Activated gamma-delta T cell treated with anti-CD3 and anti-CD28 coated beads, Interleukin-2, amount 50 U/mL, for 16 hours (primary cell): ENCODE results near the gene FAM222B.
A peak's percentile ranks its signal among the peaks of the same experiment; 100 is the strongest.
"Not testable (repeated sequence)": the region's sequence is repeated elsewhere in the genome, so short reads cannot be mapped to it uniquely, and the experiment has no call there.

Experiments used
- DNase-seq: peaks from one replicate; pipeline ENCODE4 v3.0.0-alpha.2; 2020; ENCODE audit warnings: low read depth

FAM222B gene

DNA sequence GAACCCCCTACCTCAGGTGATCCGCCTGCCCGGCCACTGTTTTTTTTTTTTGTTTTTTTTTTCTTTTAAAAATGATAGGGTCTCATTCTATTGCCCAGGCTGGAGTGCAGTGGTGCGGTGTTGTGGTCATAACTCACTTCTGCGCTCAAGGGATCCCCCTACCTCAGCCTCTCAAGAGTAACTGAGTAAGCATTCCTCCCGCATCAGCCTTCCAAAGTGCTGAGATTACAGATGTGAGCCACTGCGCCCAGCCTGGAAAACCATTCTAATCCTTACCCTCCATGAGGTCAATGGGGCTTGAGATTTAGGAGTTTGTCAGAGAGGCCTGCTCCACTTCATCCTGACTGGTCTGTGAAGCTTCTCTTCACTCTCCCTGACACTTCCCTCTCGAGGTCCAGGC, 24.7 kb upstream of the FAM222B start:
- DNase-seq: no peak

DNA sequence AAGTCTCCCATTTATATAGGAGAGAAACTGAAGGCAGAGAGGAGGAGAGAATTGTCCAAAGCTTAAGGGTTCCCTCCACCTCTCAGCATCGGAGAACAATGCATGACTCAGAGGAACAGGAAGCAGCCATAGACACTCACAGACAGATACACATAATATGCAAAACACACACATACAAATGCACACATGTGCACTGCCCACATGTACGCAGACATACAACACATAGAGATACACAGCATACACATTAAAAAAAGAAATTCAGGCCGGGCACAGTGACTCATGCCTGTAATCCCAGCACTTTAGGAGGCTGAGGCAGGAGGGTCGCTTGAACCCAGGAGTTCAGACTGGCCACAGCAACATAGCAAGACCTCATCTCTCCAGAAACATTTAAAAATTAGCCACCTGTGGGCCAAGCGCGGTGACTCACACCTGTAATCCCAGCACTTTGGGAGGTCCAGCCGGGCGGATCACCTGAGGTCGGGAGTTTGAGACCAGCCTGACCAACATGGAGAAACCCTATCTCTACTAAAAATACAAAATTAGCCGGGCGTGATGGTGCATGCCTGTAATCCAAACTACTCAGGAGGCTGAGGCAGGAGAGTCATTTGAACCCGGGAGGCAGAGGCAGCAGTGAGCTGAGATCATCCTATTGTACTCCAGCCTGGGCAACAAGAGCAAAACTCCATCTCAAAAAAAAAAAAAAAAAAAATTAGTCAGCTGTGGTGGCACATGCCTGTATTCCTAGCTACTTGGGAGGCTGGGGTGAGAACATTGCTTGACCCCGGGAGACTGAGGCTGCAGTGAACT, 23.6 kb upstream of the FAM222B start:
- no peak for DNase-seq

DNA sequence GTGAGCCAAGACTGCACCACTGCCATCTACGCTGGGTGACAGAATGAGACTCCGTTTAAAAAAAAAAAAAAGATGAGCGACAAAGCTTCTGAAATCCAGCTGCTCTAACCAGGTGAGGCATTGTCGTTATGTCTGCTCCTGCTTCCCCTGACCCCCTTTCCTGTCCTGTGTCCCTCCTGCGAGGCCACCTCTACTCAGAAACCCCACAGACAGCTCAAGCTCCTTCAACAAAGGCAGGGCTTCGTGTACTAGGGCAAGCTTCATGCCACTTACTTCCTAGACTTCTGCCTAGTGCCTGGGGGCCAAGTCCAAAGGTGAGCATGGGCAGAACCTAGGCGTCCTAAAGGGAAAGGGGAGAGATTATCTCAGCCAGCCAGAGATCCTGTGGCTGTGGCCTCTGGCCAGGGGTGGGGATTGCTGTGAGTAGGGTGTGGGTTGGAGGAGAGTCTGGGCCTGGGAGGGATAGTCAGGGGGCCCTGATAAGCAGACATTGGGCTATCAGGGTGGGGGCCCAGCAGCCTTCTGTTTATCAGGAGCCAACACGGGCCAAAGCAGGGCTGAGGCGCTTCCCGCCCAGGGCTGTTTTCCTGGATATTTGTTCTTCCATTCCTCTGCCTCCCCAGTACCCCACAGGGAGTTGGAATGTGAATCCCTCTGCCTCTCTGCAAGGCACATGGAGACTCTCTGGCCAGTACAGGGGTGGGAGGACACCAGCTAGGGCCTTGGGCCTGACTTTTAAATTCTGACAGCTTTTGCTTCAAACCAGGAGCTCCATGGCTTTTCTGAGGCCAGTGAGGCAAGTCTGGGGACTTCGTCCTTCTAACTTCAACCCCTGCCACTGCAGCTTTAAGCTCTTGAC, 22.6 kb upstream of the FAM222B start:
- DNase-seq: no peak

DNA sequence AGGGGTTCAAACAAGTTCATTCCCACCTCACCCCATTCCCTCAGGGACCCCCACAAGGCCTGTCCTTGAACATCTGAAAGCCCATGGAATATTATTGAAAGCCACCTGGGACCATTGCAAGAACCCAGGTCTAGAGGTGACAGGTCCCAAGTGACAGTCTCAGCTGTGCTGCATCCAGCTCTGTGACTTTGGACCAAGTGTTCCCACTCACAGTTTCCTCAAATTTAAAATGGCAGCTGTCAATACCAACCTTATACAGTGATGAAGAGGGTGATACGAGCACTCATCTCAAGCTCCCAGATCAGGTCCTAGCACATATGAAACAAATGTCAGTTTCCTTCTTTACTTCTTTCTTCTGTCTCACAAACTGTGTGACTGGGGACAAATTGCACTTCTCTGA, 21.4 kb upstream of the FAM222B start:
- DNase-seq: no peak

DNA sequence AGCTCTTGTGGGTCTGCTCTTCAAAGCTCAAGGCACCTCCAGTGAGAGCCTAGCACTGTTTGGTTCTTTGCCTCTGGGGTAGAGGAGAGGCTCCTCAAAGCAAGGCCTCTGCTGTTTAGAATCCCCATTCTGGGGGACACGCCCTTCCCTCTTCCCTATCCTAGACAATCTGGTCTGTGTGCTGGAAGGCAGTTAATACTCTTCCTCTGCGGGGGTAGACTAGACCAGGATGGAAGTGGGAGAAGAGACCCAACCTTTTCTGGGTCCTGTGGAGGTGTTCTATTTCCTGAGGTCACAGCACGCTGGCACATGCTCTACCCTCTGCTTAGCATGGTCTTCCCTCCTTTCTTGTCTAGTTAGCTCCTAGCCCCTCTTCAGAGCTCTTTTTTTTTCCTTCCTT, 20.0 kb upstream of the FAM222B start:
- DNase-seq: no peak

DNA sequence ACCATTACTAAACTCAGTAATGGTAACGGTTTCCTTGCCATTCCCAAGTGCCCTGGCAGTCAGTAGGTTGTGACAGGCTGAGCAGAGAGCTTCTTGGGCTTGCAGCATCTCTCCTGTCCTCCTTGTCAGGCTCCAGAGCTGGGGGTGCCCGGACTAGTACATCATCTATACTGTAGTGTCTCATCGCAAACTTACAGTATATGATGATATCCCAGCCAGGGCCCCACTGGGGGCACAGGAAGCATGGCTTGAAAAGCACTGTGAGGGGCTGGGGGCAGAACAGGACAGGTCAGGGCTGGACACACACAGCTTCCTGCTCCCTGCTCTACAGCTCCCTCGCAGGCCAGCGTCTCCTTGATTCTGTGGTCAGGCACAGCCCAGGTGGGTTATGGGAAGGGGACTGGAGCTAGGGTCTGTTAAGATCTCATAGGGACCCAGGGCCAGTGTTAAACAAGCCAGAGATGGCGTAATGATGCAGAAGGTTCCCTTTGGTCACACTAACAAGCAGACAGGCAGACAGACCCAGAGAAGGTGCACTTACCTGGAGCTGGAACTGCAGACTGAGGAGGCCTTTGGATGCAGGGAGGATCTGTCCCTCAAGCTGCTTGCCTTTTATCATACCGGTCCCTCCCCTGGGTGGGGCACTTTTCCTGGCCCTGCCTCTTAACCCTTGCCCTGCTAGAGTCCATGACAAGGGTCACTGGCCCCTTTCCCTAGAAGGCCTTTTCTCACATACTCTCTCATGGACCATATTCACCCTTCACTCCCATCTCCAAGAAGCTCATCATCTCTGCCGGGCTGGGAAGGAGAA, 19.0 kb upstream of the FAM222B start:
- no peak for DNase-seq

DNA sequence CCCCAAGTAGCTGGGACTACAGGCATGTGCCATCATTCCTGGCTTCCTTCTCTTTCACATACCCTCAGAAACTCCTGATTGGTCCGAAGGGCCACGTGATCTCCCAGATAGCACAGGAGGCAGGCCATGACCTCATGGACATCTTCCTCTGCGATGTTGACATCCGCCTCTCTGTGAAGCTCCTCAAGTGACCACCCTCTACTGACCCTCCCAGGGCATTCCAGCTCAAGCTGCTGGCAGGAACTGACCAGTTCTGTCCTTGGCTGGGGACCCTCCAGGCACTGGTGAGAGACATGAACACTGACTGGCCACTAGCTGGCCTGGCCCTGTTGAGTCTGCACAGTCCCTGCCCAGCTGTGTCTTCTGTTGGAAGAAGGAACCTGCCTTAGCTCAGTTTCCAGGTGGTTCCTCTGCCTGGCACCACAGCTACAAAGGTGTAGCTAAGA, 17.8 kb upstream of the FAM222B start:
- no peak for DNase-seq

DNA sequence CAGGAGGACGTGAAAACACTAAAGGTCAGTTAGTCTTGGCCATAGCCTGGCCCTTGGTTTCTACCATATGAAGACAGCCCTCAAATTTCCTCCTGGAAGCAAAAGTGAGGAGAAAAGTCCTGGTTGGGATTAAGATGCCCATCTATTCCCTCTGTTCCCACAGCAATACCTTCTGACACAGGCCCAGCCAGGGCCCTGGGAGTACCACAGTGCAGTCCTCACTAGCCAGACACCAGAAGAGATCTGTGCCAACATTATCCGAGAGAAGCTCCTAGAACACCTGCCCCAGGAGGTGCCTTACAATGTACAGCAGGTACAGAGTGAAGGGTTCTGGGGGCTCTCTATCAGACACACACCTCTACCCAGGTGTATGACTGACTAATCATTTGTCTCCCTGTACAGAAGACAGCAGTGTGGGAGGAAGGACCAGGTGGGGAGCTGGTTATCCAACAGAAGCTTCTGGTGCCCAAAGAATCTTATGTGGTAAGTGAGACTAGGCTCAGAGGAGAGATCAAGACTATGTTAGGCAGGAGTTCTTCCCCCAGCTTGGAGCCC, 16.3 kb upstream of the FAM222B start:
- no peak for DNase-seq

DNA sequence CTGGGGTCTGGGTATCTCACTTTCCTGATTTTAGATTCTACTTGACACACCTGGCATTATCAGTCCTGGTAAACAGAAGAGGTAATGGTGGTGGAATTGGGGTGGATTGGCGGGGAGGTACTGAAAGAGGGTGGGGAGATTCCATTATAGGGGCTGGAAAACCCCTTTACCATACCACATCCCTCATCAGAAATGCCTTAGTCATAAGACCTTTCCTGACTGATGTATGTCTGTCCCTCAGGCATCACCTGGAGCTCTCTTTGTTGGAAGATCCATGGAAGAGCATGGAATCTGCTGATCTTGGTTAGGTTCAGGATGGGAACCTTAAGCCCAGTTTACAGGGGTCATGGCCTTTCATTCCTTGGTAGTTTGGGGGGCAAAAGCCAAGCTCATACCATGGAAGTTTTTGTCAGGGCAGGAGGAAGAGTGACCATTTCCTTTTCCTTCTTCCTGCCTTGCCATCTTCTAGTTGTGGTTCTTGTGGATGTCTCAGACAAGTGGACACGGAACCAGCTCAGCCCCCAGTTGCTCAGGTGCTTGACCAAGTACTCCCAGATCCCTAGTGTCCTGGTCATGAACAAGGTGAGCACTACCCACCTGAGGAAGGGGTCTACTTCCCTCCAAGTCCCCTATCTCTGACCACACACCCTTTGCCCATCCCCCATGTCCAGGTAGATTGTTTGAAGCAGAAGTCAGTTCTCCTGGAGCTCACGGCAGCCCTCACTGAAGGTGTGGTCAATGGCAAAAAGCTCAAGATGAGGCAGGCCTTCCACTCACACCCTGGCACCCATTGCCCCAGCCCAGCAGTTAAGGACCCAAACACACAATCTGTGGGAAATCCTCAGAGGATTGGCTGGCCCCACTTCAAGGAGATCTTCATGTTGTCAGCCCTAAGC, 15.6 kb upstream of the FAM222B start:
- no peak for DNase-seq

DNA sequence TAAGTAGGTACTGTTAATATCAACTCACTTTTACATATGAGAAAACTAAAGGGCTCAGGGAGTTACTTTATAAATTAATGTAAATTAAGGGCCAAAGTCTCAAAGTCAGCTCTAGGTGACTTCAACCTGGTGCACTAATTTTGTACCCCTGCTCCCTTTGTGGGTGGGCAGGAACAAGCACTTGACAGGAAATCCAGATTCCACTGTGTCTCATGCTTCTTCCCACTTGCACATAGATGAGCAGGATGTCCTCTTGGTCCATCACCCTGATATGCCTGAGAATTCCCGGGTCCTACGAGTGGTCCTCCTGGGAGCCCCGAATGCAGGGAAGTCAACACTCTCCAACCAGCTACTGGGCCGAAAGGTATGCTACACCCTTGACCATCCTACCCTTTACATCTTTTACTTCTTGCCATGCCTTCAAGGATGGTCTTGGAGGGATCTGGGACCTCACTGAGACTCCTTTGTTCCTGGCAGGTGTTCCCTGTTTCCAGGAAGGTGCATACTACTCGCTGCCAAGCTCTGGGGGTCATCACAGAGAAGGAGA, 13.5 kb upstream of the FAM222B start:
- DNase-seq: no peak

DNA sequence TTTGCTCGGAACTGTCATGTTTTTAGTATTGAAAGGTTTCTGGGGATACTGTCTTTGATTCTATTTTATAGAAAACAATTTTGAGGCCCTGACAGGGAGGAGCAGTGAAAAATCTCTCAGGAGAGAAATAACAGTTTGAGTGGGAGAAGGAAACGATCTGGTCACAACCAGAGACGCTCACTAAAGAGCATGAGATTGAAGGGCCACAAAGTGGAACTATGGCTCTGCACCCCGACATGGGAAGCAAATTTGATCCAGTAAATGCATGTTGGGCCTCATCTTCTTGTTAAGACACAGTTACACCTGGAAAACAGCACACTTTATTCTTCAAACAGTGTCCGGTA, 12.7 kb upstream of the FAM222B start:
- DNase-seq: no peak

DNA sequence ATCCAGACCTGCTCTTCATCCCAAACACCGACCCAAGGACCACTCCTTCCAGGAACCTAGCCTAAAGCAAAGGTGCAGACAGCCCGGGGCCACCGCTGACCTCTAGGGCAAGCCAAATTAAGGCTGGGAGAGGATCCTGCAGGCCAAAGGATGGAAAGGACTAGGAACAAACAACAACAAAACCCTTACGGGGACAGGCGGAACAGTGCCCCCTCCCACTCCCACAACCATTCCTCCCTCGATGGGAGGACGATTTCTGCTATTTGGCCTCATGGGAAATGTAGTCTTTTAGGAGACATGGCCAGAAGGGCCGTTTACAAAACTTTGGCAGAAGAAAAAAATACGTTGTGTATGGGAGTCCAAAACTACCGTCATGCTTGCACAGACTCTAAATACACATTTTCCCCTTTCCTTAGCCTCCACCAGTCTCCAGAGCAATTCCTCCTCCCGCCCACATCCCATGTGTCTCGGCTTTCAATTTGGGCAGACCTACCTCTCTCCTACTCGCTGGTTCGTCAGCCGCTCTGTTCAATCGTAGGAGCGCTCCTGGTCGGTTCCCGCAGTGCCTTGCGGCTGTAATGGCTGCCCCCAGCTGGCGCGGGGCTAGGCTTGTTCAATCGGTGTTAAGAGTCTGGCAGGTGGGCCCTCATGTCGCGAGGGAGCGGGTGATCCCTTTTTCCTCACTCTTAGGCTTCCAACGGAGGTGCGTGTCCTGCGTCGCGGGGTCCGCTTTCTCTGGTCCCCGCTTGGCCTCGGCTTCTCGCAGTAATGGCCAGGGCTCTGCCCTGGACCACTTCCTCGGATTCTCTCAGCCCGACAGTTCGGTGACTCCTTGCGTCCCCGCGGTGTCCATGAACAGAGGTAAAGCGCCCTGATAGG, 12.1 kb upstream of the FAM222B start, which contains the start of gene ERAL1:
Gene ERAL1 (plus strand): TSS at position 560 of the 879 bp plus-strand sequence. CDS start 19 bp downstream, at position 579.
- DNase-seq: peak; percentile 66

DNA sequence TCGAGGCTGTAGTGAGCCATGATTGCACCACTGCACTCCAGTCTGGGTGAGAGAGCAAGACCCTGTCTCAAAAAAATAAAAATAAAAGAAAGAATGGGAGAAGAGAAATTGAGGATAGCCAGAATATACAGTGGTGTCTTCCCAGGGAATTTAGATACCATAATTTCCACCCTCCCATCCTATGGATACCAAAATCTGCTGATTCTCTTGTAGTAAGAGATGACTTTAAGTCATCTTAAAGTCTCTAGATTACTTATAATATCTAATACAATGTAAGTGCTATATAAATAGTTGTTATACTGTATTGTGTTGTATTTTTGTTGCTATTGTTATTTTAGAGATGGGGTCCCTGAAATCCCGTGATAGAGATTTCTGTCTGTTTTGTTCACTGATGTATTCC, 10.7 kb upstream of the FAM222B start:
- DNase-seq: no peak

DNA sequence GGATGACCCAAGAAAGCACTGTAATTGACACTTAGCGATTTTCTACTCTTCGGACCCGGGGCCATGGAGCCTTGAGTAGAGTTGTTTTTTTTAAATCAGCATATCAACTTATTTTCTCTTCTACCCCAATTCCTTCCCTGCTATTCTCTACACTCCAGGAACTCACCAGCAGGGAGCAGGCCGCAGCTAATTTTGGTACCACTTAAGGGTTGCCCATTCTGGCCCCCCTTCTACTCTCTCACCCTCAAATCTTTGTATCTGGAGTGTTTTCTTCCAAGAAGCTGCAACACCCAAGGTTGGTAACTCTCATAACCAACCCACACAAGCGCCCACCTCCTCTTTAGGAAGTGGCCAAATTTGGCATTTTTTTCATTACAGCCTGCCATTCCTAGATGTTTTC, 6.7 kb upstream of the FAM222B start:
- DNase-seq: no peak

DNA sequence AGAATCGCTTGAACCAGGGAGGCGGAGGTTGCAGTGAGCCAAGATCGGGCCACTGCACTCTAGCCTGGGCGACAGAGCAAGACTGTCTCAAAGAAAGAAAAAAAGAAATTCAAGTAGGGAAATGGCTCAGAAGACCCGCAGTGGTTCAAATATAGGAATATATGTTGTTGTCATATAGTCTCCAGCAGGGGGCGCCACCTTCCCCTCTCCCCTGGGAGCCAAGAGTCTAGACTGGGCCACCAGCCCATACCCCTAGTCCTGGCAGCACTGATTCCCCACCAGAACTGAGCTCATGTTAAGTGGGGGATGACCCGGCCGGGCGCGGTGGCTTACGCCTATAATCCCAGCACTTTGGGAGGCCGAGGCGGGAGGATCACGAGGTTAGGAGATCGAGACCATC, 6.1 kb upstream of the FAM222B start:
- DNase-seq: peak; percentile 31

DNA sequence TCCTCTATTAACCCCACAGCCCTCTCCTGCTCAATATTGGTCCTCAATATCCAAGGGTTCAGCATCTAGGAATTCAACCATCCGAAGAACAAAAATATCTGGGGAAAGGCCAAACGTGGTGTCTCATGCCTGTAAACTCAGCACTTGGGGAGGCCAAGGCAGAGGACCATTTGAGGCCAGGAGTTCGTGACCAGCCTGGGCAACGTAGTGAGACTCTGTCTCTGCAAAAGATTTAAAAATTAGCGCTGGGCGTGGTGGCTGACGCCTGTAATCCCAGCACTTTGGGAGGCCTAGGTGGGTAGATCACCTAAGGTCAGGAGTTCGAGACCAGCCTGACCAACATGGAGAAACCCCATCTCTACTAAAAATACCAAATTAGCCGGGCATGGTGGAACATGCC, 4.1 kb upstream of the FAM222B start:
- DNase-seq: not testable (repeated sequence)

DNA sequence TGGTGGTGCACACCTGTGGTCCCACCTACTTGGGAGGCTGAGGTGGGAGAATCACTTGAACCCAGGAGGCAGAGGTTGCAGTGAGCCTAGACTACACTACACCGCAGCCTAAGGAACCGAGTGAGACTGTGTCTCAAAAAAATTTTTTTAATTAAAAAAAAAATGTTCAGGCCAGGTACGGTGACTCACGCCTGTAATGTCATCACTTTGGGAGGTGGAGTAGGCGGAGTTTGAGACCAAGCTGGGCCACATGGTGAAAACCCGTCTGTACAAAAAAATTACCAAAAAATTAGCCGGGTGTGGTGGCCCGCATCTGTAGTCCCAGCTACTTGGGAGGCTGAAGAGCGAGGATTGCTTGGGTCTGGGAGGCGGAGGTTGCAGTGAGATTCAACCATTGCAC, 3.6 kb upstream of the FAM222B start:
- no peak for DNase-seq

DNA sequence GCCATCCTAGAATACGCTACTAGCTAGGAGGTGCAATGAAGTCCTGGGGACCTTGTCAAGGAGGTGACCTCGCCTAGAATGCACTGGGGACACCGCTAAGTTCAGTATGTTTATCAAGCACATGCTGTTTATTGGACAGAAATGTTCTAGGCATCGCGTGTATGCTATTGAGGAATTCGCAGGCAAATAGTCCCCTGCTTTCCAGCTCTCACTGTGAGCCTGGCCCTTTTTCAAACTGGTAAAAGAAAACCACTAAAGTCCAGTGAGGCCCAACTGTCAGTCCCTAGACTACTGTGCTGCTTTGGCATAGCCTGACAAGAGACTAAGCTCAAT, 1.2 kb upstream of the FAM222B start:
- DNase-seq: no peak

DNA sequence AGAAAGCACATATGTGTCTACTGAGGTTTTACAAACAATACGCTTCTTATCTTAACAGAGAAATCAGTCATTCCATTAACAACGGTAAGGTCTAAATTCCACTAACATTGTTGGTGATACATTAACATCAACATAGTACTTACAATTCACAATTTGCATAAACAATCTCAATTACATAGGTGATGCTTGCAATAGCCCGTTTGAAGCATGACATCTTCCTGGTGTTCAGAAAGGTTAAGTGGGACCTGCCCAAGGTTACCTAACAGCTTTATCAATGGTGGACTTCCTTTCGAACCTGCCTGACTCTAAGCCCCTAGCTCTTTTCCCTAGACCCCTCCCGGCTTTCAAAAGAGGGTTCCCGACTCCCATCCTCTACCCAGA, 699 bp downstream of the FAM222B start:
- no peak for DNase-seq

DNA sequence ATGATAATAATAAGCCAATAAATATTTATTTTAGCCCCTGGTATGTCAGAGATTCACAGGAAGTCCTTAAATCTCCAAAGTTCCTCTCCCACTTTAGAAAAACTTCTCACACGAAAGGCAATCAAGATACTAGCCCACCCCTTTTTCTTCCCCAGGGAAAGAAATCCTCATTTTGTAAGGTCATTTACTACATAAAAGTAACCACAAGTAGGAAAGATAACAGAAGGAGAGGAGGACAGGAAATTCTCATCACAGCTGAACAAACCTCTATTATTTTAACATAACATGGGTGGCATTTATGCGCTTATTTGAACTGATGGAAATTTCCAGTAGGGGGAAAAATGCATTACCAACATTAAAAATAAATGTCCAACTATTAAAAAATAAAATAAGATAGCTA, 3.4 kb downstream of the FAM222B start:
- no peak for DNase-seq
